GM12878 (cell line): ENCODE measurements around the gene ACSF2. TPM values are rescaled to one million over a fixed set of nuclear protein-coding genes. Genes with fewer than 3 reads are reported as not detected.

Experiments
- ATAC-seq: fragments of 200-7000 bp; cut with Tn5 transposase; 3 replicates; pipeline ENCODE4 v1.9.1; 2020; ENCODE audit warnings: mild to moderate bottlenecking, moderate library complexity
- BruUV-seq: library from RNA; stranded (reverse); fragments of 400-500 nt; replicated peaks from 2 replicates; lab custom pipeline; 2021; lab: Mats Ljungman, UMichigan
- CTCF ChIA-PET: fragments of 300-600 bp; sonication (Branson Sonifier 250); formaldehyde crosslinking; extraction: SDS; loops from one replicate; lab custom pipeline; 2021; ENCODE audit warnings: inconsistent platforms; lab: Yijun Ruan, JAX
- POLR2A ChIA-PET: fragments of 350-600 bp; formaldehyde crosslinking; extraction: SDS; loops from one replicate; lab custom pipeline; 2021; ENCODE audit warnings: inconsistent platforms; lab: Charles Lee
- RAD21 ChIA-PET: fragments of 300-600 bp; sonication (Branson Sonifier 250); formaldehyde crosslinking; loops from one replicate; lab custom pipeline; 2023; ENCODE audit warnings: antibody characterized with exemption; ENCODE audit not compliant: unreplicated experiment; lab: Charles Lee
- SMC1A ChIA-PET: fragments of 300-600 bp; sonication (Branson Sonifier 250); formaldehyde crosslinking; loops from one replicate; lab custom pipeline; 2023; ENCODE audit not compliant: unreplicated experiment, uncharacterized antibody; lab: Charles Lee
- DNase-seq: peaks from one replicate; pipeline ENCODE4 v3.0.0-alpha.2; 2011; ENCODE audit warnings: low read depth, low spot score
- FAIRE-seq: peaks from 3 replicates; lab custom pipeline; 2011; peaks lifted over from hg19 to GRCh38; lab: Jason Lieb, UNC
- H2AFZ ChIP-seq: 2 replicates; pipeline ENCODE4 v1.6.0; 2011; ENCODE audit warnings: low read depth, low read length, control low read depth; ENCODE audit not compliant: control insufficient read depth
- H3K27ac ChIP-seq: 2 replicates; pipeline ENCODE4 v1.5.1; 2011; ENCODE audit warnings: control low read depth; ENCODE audit not compliant: control insufficient read depth, insufficient read depth
- H3K27me3 ChIP-seq, 2 experiments: replicated peaks in 1 of 2; 2 replicates each; pipeline versions ENCODE4 v1.6.0 to v1.6.1; 2011; ENCODE audit warnings: low read length in 1 of 2; ENCODE audit not compliant: control insufficient read depth in 2 of 2, insufficient read depth in 2 of 2
- H3K36me3 ChIP-seq, 2 experiments: 2 replicates each; pipeline ENCODE4 v1.5.1; 2011; ENCODE audit warnings: low read length in 1 of 2; ENCODE audit not compliant: control insufficient read depth in 2 of 2, insufficient read depth in 2 of 2
- H3K4me1 ChIP-seq: 2 replicates; pipeline ENCODE4 v1.6.1; 2011; ENCODE audit warnings: mild to moderate bottlenecking, low read length, moderate library complexity, mixed read lengths; ENCODE audit not compliant: control insufficient read depth, insufficient read depth
- H3K4me2 ChIP-seq: 2 replicates; pipeline ENCODE4 v1.6.0; 2011; ENCODE audit warnings: control low read depth; ENCODE audit not compliant: control insufficient read depth, insufficient read depth
- H3K4me3 ChIP-seq: fragments of 200-600 bp; sonication (generic); 2 replicates; pipeline ENCODE4 v1.5.1; 2016
- H3K79me2 ChIP-seq: 2 replicates; pipeline ENCODE4 v1.6.0; 2011; ENCODE audit warnings: low read length; ENCODE audit not compliant: control insufficient read depth, insufficient read depth
- H3K9ac ChIP-seq: 2 replicates; pipeline ENCODE4 v1.8.0; 2011; ENCODE audit warnings: low read length, control low read depth, mixed read lengths; ENCODE audit not compliant: control insufficient read depth, insufficient read depth
- H3K9me3 ChIP-seq: replicated peaks from 3 replicates; pipeline ENCODE4 v1.5.1; 2011; ENCODE audit warnings: mild to moderate bottlenecking, low read length; ENCODE audit not compliant: control insufficient read depth, insufficient read depth
- H4K20me1 ChIP-seq: 2 replicates; pipeline ENCODE4 v1.6.0; 2011; ENCODE audit not compliant: control insufficient read depth, insufficient read depth
- CBX5 ChIP-seq: sonication (generic); IDR thresholded peaks from 2 replicates; pipeline ENCODE4 v1.6.1; 2016; ENCODE audit warnings: low read depth, moderate library complexity, mild to moderate bottlenecking, inconsistent platforms
- DPF2 ChIP-seq: fragments of 450-650 bp; IDR thresholded peaks from 2 replicates; pipeline ENCODE4 v1.6.1; 2017; ENCODE audit warnings: mild to moderate bottlenecking
- EED ChIP-seq: sonication (generic); IDR thresholded peaks from 2 replicates; pipeline ENCODE4 v1.6.1; 2016; ENCODE audit warnings: antibody characterized with exemption, low read depth
- HDGF ChIP-seq: fragments of 450-650 bp; IDR thresholded peaks from 2 replicates; pipeline ENCODE4 v1.6.1; 2016; ENCODE audit warnings: antibody characterized with exemption
- TAF1 ChIP-seq: IDR thresholded peaks from 2 replicates; pipeline ENCODE4 v1.6.1; 2011; ENCODE audit warnings: mild to moderate bottlenecking, low read depth, low read length, borderline replicate concordance
- WRNIP1 ChIP-seq: IDR thresholded peaks from 2 replicates; pipeline ENCODE4 v1.6.1; 2011; ENCODE audit warnings: low read depth, low read length, improper control_type of control experiment, borderline replicate concordance
- WGBS: methylation state at CpG from one replicate; pipeline ENCODE4 v1.1.6; 2016; ENCODE audit warnings: low lambda C conversion rate; ENCODE audit not compliant: insufficient replicate concordance, insufficient coverage; ENCODE audit errors: missing lambda C conversion rate; 5-methylcytosine and 5-hydroxymethylcytosine counted together
- in situ Hi-C: fragments of 300-500 bp; cut with MboI; formaldehyde crosslinking; loops from 9 replicates; pipeline ENCODE4 v1.14.3; 2018; ENCODE audit warnings: mixed read lengths
- intact Hi-C: fragments of 100-400 bp; cut with micrococcal nuclease; formaldehyde crosslinking; loops from one replicate; pipeline ENCODE4 v1.14.2; 2022; ENCODE audit not compliant: unreplicated experiment
- polyA plus RNA-seq, 11 experiments: library from polyadenylated mRNA; depleted of rRNA in 4 of 11; unstranded in 6 of 11; stranded (reverse) in 5 of 11; fragments of >200 nt; fragmentation: Nextera tagmentation in 4 of 11; fragmentation: Illumina TruSeq in 1 of 11; extraction: Ambion mirVana in 4 of 11; extraction: Trizol in 1 of 11; gene quantifications; 1 replicate in 1 of 11; 2 replicates in 10 of 11; pipeline versions ENCODE4 v1.2.1 to v1.2.3, GENCODE V29; 2011 to 2016; ENCODE audit warnings: inconsistent platforms in 2 of 11, missing spikeins in 2 of 11, low read depth in 1 of 11
- total RNA-seq, 4 experiments: library from RNA; depleted of rRNA in 3 of 4; stranded (reverse); fragments of >200 nt in 3 of 4; fragmentation: Illumina TruSeq in 1 of 4; extraction: Trizol in 1 of 4; gene quantifications; 2 replicates each; pipeline versions ENCODE4 v1.2.1 to v1.2.3, GENCODE V29; 2013 to 2021
- TF ChIP-seq, protein P1 (sequence below): fragments of 450-650 bp; IDR thresholded peaks from 2 replicates; pipeline ENCODE4 v1.6.1; 2017; ENCODE audit warnings: mild to moderate bottlenecking

The ACSF2 gene
- total and polyA plus RNA-seq, 10 of the 15 experiments (the other 5 are each of a cell fraction or from before 2014, with no cell fraction given): 7.1 to 32.8 (median 16.8) TPM

DNA sequence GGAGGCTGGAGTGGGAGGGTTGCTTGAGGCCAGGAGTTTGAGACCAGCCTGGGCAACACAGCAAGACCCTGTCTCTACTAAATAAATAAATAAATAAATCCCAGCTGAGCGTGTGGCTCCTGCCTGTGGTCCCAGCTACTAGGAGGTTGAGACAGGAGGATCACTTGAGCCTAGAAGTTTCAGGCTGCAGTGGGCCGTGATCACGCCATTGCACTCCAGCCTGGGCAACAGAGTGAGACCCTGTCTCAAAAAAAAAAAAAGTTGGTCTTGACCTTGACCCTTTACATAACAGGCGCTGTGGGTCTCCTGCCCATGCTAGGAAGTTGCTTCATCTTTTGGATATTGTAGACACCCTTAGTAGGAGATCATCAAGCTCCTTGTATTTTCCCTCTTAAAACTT is 11.4 kb downstream of the ACSF2 start (continued):
- TF ChIP-seq WRNIP1: no peak
- no peak for TF ChIP-seq HDGF

DNA sequence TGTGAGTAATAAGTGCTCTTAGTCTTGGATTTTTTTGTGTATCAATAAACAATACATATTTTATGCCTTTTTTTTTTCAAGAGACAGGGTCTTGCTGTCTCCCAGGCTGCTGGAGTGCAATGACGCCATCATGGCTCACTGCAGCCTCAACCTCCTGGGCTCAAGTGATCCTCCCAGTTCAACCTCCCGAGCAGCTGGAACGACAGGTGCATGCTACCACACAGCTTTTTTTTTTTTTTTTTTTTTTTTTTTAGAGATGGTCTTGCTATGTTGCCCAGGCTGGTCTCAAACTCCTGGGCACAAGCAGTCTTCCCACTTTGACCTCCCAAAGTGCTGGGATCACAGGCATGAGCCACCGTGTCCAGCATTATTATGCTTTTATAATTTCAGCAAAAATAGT is 13.0 kb downstream of the ACSF2 start:
- ATAC-seq (no peak), DNase-seq (no peak), FAIRE-seq (no peak)
- ChIA-PET RAD21 (no interaction called here), POLR2A (no interaction called here), CTCF (no interaction called here), SMC1A (no interaction called here)
- Histone ChIP-seq H3K27ac (no peak overlapping the region), H3K4me1 (no peaks in the 10 kb centered on the region), H3K27me3 (no peaks in the 10 kb centered on the region), H3K79me2 (no peaks in the 10 kb centered on the region), H3K36me3 (no peaks in the 10 kb centered on the region), H2AFZ (no peak overlapping the region), H4K20me1 (no peaks in the 10 kb centered on the region), H3K4me2 (no peak overlapping the region), H3K9ac (no peak overlapping the region), H3K9me3 (no peaks in the 10 kb centered on the region), H3K4me3 (no peak overlapping the region)
- WGBS: 98% methylated on average over 4 of the region's 4 CpGs
- no TSS peak for BruUV-seq
- in situ Hi-C loops: no loop called here
- TF ChIP-seq EED (no peak), CBX5 (no peak), TAF1 (no peak), DPF2 (no peak)
- TF ChIP-seq, protein P1, sequence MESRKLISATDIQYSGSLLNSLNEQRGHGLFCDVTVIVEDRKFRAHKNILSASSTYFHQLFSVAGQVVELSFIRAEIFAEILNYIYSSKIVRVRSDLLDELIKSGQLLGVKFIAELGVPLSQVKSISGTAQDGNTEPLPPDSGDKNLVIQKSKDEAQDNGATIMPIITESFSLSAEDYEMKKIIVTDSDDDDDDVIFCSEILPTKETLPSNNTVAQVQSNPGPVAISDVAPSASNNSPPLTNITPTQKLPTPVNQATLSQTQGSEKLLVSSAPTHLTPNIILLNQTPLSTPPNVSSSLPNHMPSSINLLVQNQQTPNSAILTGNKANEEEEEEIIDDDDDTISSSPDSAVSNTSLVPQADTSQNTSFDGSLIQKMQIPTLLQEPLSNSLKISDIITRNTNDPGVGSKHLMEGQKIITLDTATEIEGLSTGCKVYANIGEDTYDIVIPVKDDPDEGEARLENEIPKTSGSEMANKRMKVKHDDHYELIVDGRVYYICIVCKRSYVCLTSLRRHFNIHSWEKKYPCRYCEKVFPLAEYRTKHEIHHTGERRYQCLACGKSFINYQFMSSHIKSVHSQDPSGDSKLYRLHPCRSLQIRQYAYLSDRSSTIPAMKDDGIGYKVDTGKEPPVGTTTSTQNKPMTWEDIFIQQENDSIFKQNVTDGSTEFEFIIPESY: no peak
- intact Hi-C loops: no loop called here
